GM12878 (cell line): Measurements from ENCODE around the gene CCR2. TPM values are rescaled to one million over a fixed set of nuclear protein-coding genes. Genes with fewer than 3 reads are reported as not detected.

ENCODE experiments used
- ATAC-seq: fragments of 200-7000 bp; cut with Tn5 transposase; 3 replicates; pipeline ENCODE4 v1.9.1; 2020; ENCODE audit warnings: mild to moderate bottlenecking, moderate library complexity
- BruUV-seq: library from RNA; stranded (reverse); fragments of 400-500 nt; replicated peaks from 2 replicates; lab custom pipeline; 2021; lab: Mats Ljungman, UMichigan
- CTCF ChIA-PET: fragments of 300-600 bp; sonication (Branson Sonifier 250); formaldehyde crosslinking; extraction: SDS; loops from one replicate; lab custom pipeline; 2021; ENCODE audit warnings: inconsistent platforms; lab: Yijun Ruan, JAX
- POLR2A ChIA-PET: fragments of 350-600 bp; formaldehyde crosslinking; extraction: SDS; loops from one replicate; lab custom pipeline; 2021; ENCODE audit warnings: inconsistent platforms; lab: Charles Lee
- RAD21 ChIA-PET: fragments of 300-600 bp; sonication (Branson Sonifier 250); formaldehyde crosslinking; loops from one replicate; lab custom pipeline; 2023; ENCODE audit warnings: antibody characterized with exemption; ENCODE audit not compliant: unreplicated experiment; lab: Charles Lee
- SMC1A ChIA-PET: fragments of 300-600 bp; sonication (Branson Sonifier 250); formaldehyde crosslinking; loops from one replicate; lab custom pipeline; 2023; ENCODE audit not compliant: unreplicated experiment, uncharacterized antibody; lab: Charles Lee
- DNase-seq: peaks from one replicate; pipeline ENCODE4 v3.0.0-alpha.2; 2011; ENCODE audit warnings: low read depth, low spot score
- FAIRE-seq: peaks from 3 replicates; lab custom pipeline; 2011; peaks lifted over from hg19 to GRCh38; lab: Jason Lieb, UNC
- H2AFZ ChIP-seq: 2 replicates; pipeline ENCODE4 v1.6.0; 2011; ENCODE audit warnings: low read depth, low read length, control low read depth; ENCODE audit not compliant: control insufficient read depth
- H3K27ac ChIP-seq: 2 replicates; pipeline ENCODE4 v1.5.1; 2011; ENCODE audit warnings: control low read depth; ENCODE audit not compliant: control insufficient read depth, insufficient read depth
- H3K27me3 ChIP-seq, 2 experiments: replicated peaks in 1 of 2; 2 replicates each; pipeline versions ENCODE4 v1.6.0 to v1.6.1; 2011; ENCODE audit warnings: low read length in 1 of 2; ENCODE audit not compliant: control insufficient read depth in 2 of 2, insufficient read depth in 2 of 2
- H3K36me3 ChIP-seq, 2 experiments: 2 replicates each; pipeline ENCODE4 v1.5.1; 2011; ENCODE audit warnings: low read length in 1 of 2; ENCODE audit not compliant: control insufficient read depth in 2 of 2, insufficient read depth in 2 of 2
- H3K4me1 ChIP-seq: 2 replicates; pipeline ENCODE4 v1.6.1; 2011; ENCODE audit warnings: mild to moderate bottlenecking, low read length, moderate library complexity, mixed read lengths; ENCODE audit not compliant: control insufficient read depth, insufficient read depth
- H3K4me2 ChIP-seq: 2 replicates; pipeline ENCODE4 v1.6.0; 2011; ENCODE audit warnings: control low read depth; ENCODE audit not compliant: control insufficient read depth, insufficient read depth
- H3K4me3 ChIP-seq: fragments of 200-600 bp; sonication (generic); 2 replicates; pipeline ENCODE4 v1.5.1; 2016
- H3K79me2 ChIP-seq: 2 replicates; pipeline ENCODE4 v1.6.0; 2011; ENCODE audit warnings: low read length; ENCODE audit not compliant: control insufficient read depth, insufficient read depth
- H3K9ac ChIP-seq: 2 replicates; pipeline ENCODE4 v1.8.0; 2011; ENCODE audit warnings: low read length, control low read depth, mixed read lengths; ENCODE audit not compliant: control insufficient read depth, insufficient read depth
- H3K9me3 ChIP-seq: replicated peaks from 3 replicates; pipeline ENCODE4 v1.5.1; 2011; ENCODE audit warnings: mild to moderate bottlenecking, low read length; ENCODE audit not compliant: control insufficient read depth, insufficient read depth
- H4K20me1 ChIP-seq: 2 replicates; pipeline ENCODE4 v1.6.0; 2011; ENCODE audit not compliant: control insufficient read depth, insufficient read depth
- ATF7 ChIP-seq: fragments of 450-650 bp; IDR thresholded peaks from 2 replicates; pipeline ENCODE4 v1.6.1; 2016; ENCODE audit warnings: low read depth, mild to moderate bottlenecking
- BCL11A ChIP-seq: IDR thresholded peaks from 2 replicates; pipeline ENCODE4 v1.6.1; 2011; ENCODE audit warnings: low read depth, low read length
- BRCA1 ChIP-seq: IDR thresholded peaks from 2 replicates; pipeline ENCODE4 v1.6.1; 2011; ENCODE audit warnings: low read depth, low read length, improper control_type of control experiment
- EP300 ChIP-seq, 2 experiments: fragments of 150-350 bp in 1 of 2; IDR thresholded peaks; 2 replicates each; pipeline ENCODE4 v1.6.1; 2011 to 2012; ENCODE audit warnings: low read depth in 2 of 2, low read length in 2 of 2, borderline replicate concordance in 1 of 2, improper control_type of control experiment in 1 of 2, inconsistent platforms in 1 of 2; ENCODE audit not compliant: control insufficient read depth in 1 of 2
- ESRRA ChIP-seq: IDR thresholded peaks from 2 replicates; pipeline ENCODE4 v1.6.1; 2012; ENCODE audit warnings: mild to moderate bottlenecking, low read length, improper control_type of control experiment
- ETV6 ChIP-seq, 2 experiments: fragments of 450-650 bp in 1 of 2; IDR thresholded peaks in 1 of 2; conservative IDR thresholded peaks in 1 of 2; 2 replicates each; pipeline ENCODE4 v1.6.1; 2014; ENCODE audit warnings: antibody characterized with exemption in 1 of 2, borderline replicate concordance in 1 of 2, low read depth in 1 of 2, mild to moderate bottlenecking in 1 of 2, moderate library complexity in 1 of 2
- MYB ChIP-seq: fragments of 150-350 bp; IDR thresholded peaks from 2 replicates; pipeline ENCODE4 v1.6.1; 2014; ENCODE audit warnings: mild to moderate bottlenecking, low read depth, low read length, borderline replicate concordance
- MYC ChIP-seq: IDR thresholded peaks from 2 replicates; pipeline ENCODE4 v1.6.1; 2011; ENCODE audit warnings: mild to moderate bottlenecking, low read length, moderate library complexity, inconsistent platforms; ENCODE audit not compliant: insufficient read depth, insufficient replicate concordance, insufficient read length, severe bottlenecking
- NR2F1 ChIP-seq: fragments of 450-650 bp; conservative IDR thresholded peaks from 2 replicates; pipeline ENCODE4 v1.6.1; 2017; ENCODE audit warnings: mild to moderate bottlenecking
- RCOR1 ChIP-seq: conservative IDR thresholded peaks from 2 replicates; pipeline ENCODE4 v1.6.1; 2012; ENCODE audit warnings: low read depth, low read length, improper control_type of control experiment
- RFX5 ChIP-seq: IDR thresholded peaks from 2 replicates; pipeline ENCODE4 v1.6.1; 2011; ENCODE audit warnings: low read depth, low read length, improper control_type of control experiment
- SMAD5 ChIP-seq: IDR thresholded peaks from 2 replicates; pipeline ENCODE4 v1.6.1; 2016; ENCODE audit warnings: antibody characterized with exemption, low read depth
- SMC3 ChIP-seq: IDR thresholded peaks from 2 replicates; pipeline ENCODE4 v1.6.1; 2011; ENCODE audit warnings: low read length, improper control_type of control experiment, borderline replicate concordance
- ZNF274 ChIP-seq: IDR thresholded peaks from one replicate; pipeline ENCODE4 v1.8.0; 2011; ENCODE audit not compliant: insufficient read length, insufficient read depth
- ZZZ3 ChIP-seq: IDR thresholded peaks from 2 replicates; pipeline ENCODE4 v1.6.1; 2011; ENCODE audit warnings: low read depth; ENCODE audit not compliant: control insufficient read depth, insufficient read length
- WGBS: methylation state at CpG from one replicate; pipeline ENCODE4 v1.1.6; 2016; ENCODE audit warnings: low lambda C conversion rate; ENCODE audit not compliant: insufficient replicate concordance, insufficient coverage; ENCODE audit errors: missing lambda C conversion rate; 5-methylcytosine and 5-hydroxymethylcytosine counted together
- in situ Hi-C: fragments of 300-500 bp; cut with MboI; formaldehyde crosslinking; loops from 9 replicates; pipeline ENCODE4 v1.14.3; 2018; ENCODE audit warnings: mixed read lengths
- intact Hi-C: fragments of 100-400 bp; cut with micrococcal nuclease; formaldehyde crosslinking; loops from one replicate; pipeline ENCODE4 v1.14.2; 2022; ENCODE audit not compliant: unreplicated experiment
- polyA plus RNA-seq, 11 experiments: library from polyadenylated mRNA; depleted of rRNA in 4 of 11; unstranded in 6 of 11; stranded (reverse) in 5 of 11; fragments of >200 nt; fragmentation: Nextera tagmentation in 4 of 11; fragmentation: Illumina TruSeq in 1 of 11; extraction: Ambion mirVana in 4 of 11; extraction: Trizol in 1 of 11; gene quantifications; 1 replicate in 1 of 11; 2 replicates in 10 of 11; pipeline versions ENCODE4 v1.2.1 to v1.2.3, GENCODE V29; 2011 to 2016; ENCODE audit warnings: inconsistent platforms in 2 of 11, missing spikeins in 2 of 11, low read depth in 1 of 11
- total RNA-seq, 4 experiments: library from RNA; depleted of rRNA in 3 of 4; stranded (reverse); fragments of >200 nt in 3 of 4; fragmentation: Illumina TruSeq in 1 of 4; extraction: Trizol in 1 of 4; gene quantifications; 2 replicates each; pipeline versions ENCODE4 v1.2.1 to v1.2.3, GENCODE V29; 2013 to 2021

Gene CCR2
- total and polyA plus RNA-seq, 10 of the 15 experiments (the other 5 are each of a cell fraction or from before 2014, with no cell fraction given): 1.9 to 4.7 (median 3.5) TPM; not detected in 1

DNA sequence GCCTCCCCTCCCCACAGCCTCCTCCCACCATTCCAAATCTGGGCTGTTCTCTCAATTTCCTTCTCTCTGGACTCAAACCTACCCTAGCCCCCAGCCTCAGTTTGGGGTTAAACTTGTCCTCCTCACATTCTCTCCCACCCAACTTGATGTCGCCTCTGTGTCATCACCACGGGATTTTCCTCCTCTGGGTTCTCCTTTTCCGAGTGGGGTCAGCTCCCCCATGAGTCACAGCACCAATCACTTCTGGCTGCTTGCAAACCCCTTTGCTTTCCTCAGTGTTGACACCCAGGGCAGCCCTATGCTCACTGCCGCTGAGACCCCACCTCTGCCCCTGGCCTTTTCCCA is 52.5 kb downstream of the CCR2 start:
- in situ Hi-C loops: no loop called here
- ATAC-seq: no peak
- no peak overlapping the region for H3K9ac ChIP-seq
- H3K4me2 ChIP-seq: no peak overlapping the region
- no peak overlapping the region for H2AFZ ChIP-seq
- peaks cover 11% of the 10 kb centered on the region for H3K4me1 ChIP-seq
- no peak overlapping the region for H3K4me3 ChIP-seq
- no peaks in the 10 kb centered on the region; the same call in 2 of the 3 replicates for H3K9me3 ChIP-seq
- H3K27ac ChIP-seq: no peak overlapping the region
- no peaks in the 10 kb centered on the region for H3K79me2 ChIP-seq
- no peaks in the 10 kb centered on the region for H3K27me3 ChIP-seq
- no TSS peak for BruUV-seq
- no peaks in the 10 kb centered on the region for H4K20me1 ChIP-seq
- POLR2A ChIA-PET: no interaction called here
- 96% methylated on average over 4 of the region's 4 CpGs for WGBS
- SMC1A ChIA-PET: interaction anchor here (1.3 kb wide), 1 partner anchor 29 kb away, joined by 3 read pairs; no protein-coding TSS in a partner anchor
- no peak for FAIRE-seq
- RAD21 ChIA-PET: no interaction called here
- CTCF ChIA-PET: interaction anchor here (1.1 to 2.2 kb wide), 2 partner anchors 28 to 29 kb away, joined by 3 to 8 read pairs; no protein-coding TSS in a partner anchor
- TF ChIP-seq ATF7 (no peak), SMAD5 (no peak), MYB (no peak), BCL11A (no peak), EP300 (IDR thresholded peaks at IDR 0.05; ENCODE audit: borderline replicate concordance in 1 of 2, control insufficient read depth in 1 of 2, low read depth in 2 of 2, low read length in 2 of 2) (no peak), ETV6 (conservative IDR thresholded peaks at IDR 0.05 in 1 of 2, IDR thresholded peaks at IDR 0.05 in 1 of 2; ENCODE audit: borderline replicate concordance in 1 of 2, low read depth in 1 of 2) (no peak), RCOR1 (no peak), BRCA1 (no peak), NR2F1 (no peak), RFX5 (no peak), MYC (no peak), ESRRA (no peak), SMC3 (no peak), ZNF274 (no peak), ZZZ3 (no peak)
- no peak for DNase-seq
- H3K36me3 ChIP-seq: no peaks in the 10 kb centered on the region
- intact Hi-C loops: no loop called here
